Stimulated activated CD8-positive, alpha-beta memory T cell treated with anti-CD3 and anti-CD28 coated beads, Interleukin-15, amount 100 ng/mL, for 4 hours (primary cell): Measurements from ENCODE around the gene SLFN14.
"Not testable (repeated sequence)": the region's sequence is repeated elsewhere in the genome, so short reads cannot be mapped to it uniquely, and the experiment has no call there.

ENCODE experiments used
- DNase-seq, 2 donors: peaks; one replicate each; pipeline ENCODE4 v3.0.0-alpha.2; 2020; ENCODE audit warnings: low read depth in 2 of 2

SLFN14 gene

GRCh38 chr17:35521654-35522256 is 38.9 kb downstream of the SLFN14 start:
- DNase-seq, result not testable (repeated sequence)

GRCh38 chr17:35521150-35521549 is 39.5 kb downstream of the SLFN14 start:
- DNase-seq, result no peak

- DNase-seq, result no peak
Observed at GRCh38 chr17:35519906-35520442, 40.6 kb downstream of the SLFN14 start.

GRCh38 chr17:35519439-35519838 is 41.2 kb downstream of the SLFN14 start:
- DNase-seq, result no peak

GRCh38 chr17:35518431-35518830 is 42.2 kb downstream of the SLFN14 start:
- DNase-seq, result not testable (repeated sequence)

- DNase-seq, result no peak
Observed at GRCh38 chr17:35515027-35515426, 45.6 kb downstream of the SLFN14 start.

- no peak for DNase-seq
Observed at GRCh38 chr17:35514564-35514963, 46.1 kb downstream of the SLFN14 start.
